Measurements from ENCODE around the gene GNGT1. TPM values are rescaled to one million over a fixed set of nuclear protein-coding genes. Genes with fewer than 3 reads are reported as not detected.

GNGT1 gene
- not detected in 2 replicates for total RNA-seq (2014; rRNA removed; shearing (Covaris generic))
- not detected in 2 replicates for polyA plus RNA-seq (2016; fragmentation: Nextera tagmentation; extraction: Ambion mirVana)

DNA sequence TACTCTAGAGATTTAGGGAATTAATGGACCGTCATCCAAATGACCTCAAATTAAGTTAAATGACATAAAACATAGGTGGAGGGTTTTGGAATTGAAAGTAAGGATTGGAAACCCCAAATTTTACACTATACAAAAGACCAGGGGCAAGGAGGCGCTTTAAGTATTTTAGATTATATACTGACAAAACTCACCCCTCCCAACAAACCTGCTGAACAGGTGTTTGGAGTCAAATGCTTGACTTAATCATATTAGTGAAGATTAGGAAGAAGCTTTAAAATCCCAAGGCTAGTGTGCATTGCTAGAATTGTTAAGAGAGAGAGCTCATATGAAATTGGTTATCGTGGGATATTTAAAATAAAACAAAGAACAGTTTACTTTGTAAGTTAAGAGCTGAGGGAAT, at the start of gene GNGT1:
Gene GNGT1 (plus strand): TSS at position 301 of the 400 bp plus-strand sequence. CDS start 180 bp downstream, outside the sequence.
- Histone ChIP-seq H3K9me3 (ENCODE audit: low read depth) (no peaks in the 10 kb centered on the region), H4K20me1 (ENCODE audit: insufficient read depth) (no peaks in the 10 kb centered on the region), H3K9ac (no peak within 1 kb of the TSS), H3K9me2 (ENCODE audit: insufficient read depth) (no peaks in the 10 kb centered on the region), H3K36me3 (ENCODE audit: low read depth) (no peaks in the 10 kb centered on the region), H3K4me1 (ENCODE audit: insufficient read depth) (peaks cover 11% of the 10 kb centered on the region; the same call in 1 of the 2 replicates), H3K4me2 (ENCODE audit: unreplicated experiment) (no peak within 1 kb of the TSS), H3F3A (ENCODE audit: insufficient read depth) (0 out of 2 replicates have a peak, but pooled peaks cover 12% of the 10 kb centered on the region), H3K27me3 (replicated peaks; ENCODE audit: insufficient read depth) (no peaks in the 10 kb centered on the region), H3K4me3 (no peak within 1 kb of the TSS), H3K79me2 (ENCODE audit: insufficient read depth) (no peaks in the 10 kb centered on the region), H3K27ac (no peak within 1 kb of the TSS), H2AFZ (no peak within 1 kb of the TSS)
- TF ChIP-seq EZH2 (IDR thresholded peaks at IDR 0.05; ENCODE audit: insufficient read depth, poor library complexity, severe bottlenecking) (no peak), EZH2phosphoT487 (IDR thresholded peaks at IDR 0.05; ENCODE audit: insufficient read depth, low read depth) (no peak)
- WGBS, 2 experiments (ENCODE audit: low coverage in 1 of 2, low lambda C conversion rate in 2 of 2, missing lambda C conversion rate in 2 of 2) = 95 to 97% methylated on average over 3 of the region's 3 CpGs
- DNase-seq = no peak
- in situ Hi-C loops (cut with MboI) = loop anchor here (10.0 kb wide), 2 partner anchors 179 to 369 kb away; no protein-coding TSS in a partner anchor

- no peaks in the 10 kb centered on the region for H3F3A ChIP-seq (ENCODE audit: insufficient read depth)
- in situ Hi-C loops (cut with MboI) = no loop called here
- 73 to 76% methylated on average over 2 of the region's 2 CpGs for WGBS, 2 experiments (ENCODE audit: low coverage in 1 of 2, low lambda C conversion rate in 2 of 2, missing lambda C conversion rate in 2 of 2)
- no peaks in the 10 kb centered on the region for H4K20me1 ChIP-seq (ENCODE audit: insufficient read depth)
- H3K79me2 ChIP-seq (ENCODE audit: insufficient read depth) = no peaks in the 10 kb centered on the region
- H3K9me3 ChIP-seq (ENCODE audit: low read depth) = no peaks in the 10 kb centered on the region
- H3K27ac ChIP-seq = no peak overlapping the region
- TF ChIP-seq EZH2phosphoT487 (IDR thresholded peaks at IDR 0.05; ENCODE audit: insufficient read depth, low read depth) = no peak
- no peak for TF ChIP-seq EZH2 (IDR thresholded peaks at IDR 0.05; ENCODE audit: insufficient read depth, poor library complexity, severe bottlenecking)
- no peak overlapping the region for H3K9ac ChIP-seq
- H3K27me3 ChIP-seq (replicated peaks; ENCODE audit: insufficient read depth) = no peaks in the 10 kb centered on the region
- no peaks in the 10 kb centered on the region for H3K36me3 ChIP-seq (ENCODE audit: low read depth)
- H3K4me3 ChIP-seq = no peak overlapping the region
- H3K9me2 ChIP-seq (ENCODE audit: insufficient read depth) = no peaks in the 10 kb centered on the region; the same call in 1 of the 2 replicates
- DNase-seq = no peak
- H3K4me1 ChIP-seq (ENCODE audit: insufficient read depth) = 0 out of 2 replicates have a peak, but pooled peaks cover 5% of the 10 kb centered on the region
- no peak overlapping the region for H3K4me2 ChIP-seq (ENCODE audit: unreplicated experiment)
- H2AFZ ChIP-seq = no peak overlapping the region
Measured at GRCh38 chr7:93858857-93859256, 47.5 kb upstream of the GNGT1 start.

DNA sequence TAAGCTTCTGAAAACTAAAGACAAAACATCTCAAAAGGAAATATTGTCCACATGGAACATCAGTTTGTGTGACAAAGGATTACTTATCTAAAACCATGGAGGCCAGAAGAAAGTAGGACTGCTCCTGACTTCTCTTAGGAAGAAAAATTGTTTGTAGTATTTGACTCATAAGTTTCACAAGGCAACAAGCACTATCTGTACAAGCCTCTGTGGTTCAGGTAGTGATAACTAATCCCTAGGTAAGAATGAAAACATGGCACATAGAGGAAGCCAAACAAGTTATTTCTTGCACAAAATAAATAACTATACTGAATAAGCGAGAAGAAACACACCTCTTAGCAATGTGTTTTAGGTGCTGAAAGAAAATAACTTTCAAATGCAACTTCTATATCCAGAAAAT, 46.1 kb upstream of the GNGT1 start:
- Histone ChIP-seq H3K9me2 (ENCODE audit: insufficient read depth) (no peaks in the 10 kb centered on the region; the same call in 1 of the 2 replicates), H3K9me3 (ENCODE audit: low read depth) (no peaks in the 10 kb centered on the region), H3F3A (ENCODE audit: insufficient read depth) (no peaks in the 10 kb centered on the region), H3K27ac (no peak overlapping the region), H3K4me3 (no peak overlapping the region), H3K9ac (no peak overlapping the region), H3K36me3 (ENCODE audit: low read depth) (no peaks in the 10 kb centered on the region), H2AFZ (no peak overlapping the region), H3K4me2 (ENCODE audit: unreplicated experiment) (no peak overlapping the region), H3K79me2 (ENCODE audit: insufficient read depth) (no peaks in the 10 kb centered on the region), H3K27me3 (replicated peaks; ENCODE audit: insufficient read depth) (no peaks in the 10 kb centered on the region), H4K20me1 (ENCODE audit: insufficient read depth) (no peaks in the 10 kb centered on the region), H3K4me1 (ENCODE audit: insufficient read depth) (0 out of 2 replicates have a peak, but pooled peaks cover 5% of the 10 kb centered on the region)
- no peak for DNase-seq
- 91 to 92% methylated on average over 1 of the region's 1 CpG for WGBS, 2 experiments (ENCODE audit: low coverage in 1 of 2, low lambda C conversion rate in 2 of 2, missing lambda C conversion rate in 2 of 2)
- no peak for TF ChIP-seq EZH2phosphoT487 (IDR thresholded peaks at IDR 0.05; ENCODE audit: insufficient read depth, low read depth)
- TF ChIP-seq EZH2 (IDR thresholded peaks at IDR 0.05; ENCODE audit: insufficient read depth, poor library complexity, severe bottlenecking) = no peak
- in situ Hi-C loops (cut with MboI) = no loop called here

- H3K4me3 ChIP-seq = no peak overlapping the region
- TF ChIP-seq EZH2phosphoT487 (IDR thresholded peaks at IDR 0.05; ENCODE audit: insufficient read depth, low read depth) (no peak), EZH2 (IDR thresholded peaks at IDR 0.05; ENCODE audit: insufficient read depth, poor library complexity, severe bottlenecking) (no peak)
- H3K79me2 ChIP-seq (ENCODE audit: insufficient read depth) = no peaks in the 10 kb centered on the region
- in situ Hi-C loops (cut with MboI) = no loop called here
- H3F3A ChIP-seq (ENCODE audit: insufficient read depth) = no peaks in the 10 kb centered on the region
- H3K36me3 ChIP-seq (ENCODE audit: low read depth) = no peaks in the 10 kb centered on the region
- no peaks in the 10 kb centered on the region for H3K27me3 ChIP-seq (replicated peaks; ENCODE audit: insufficient read depth)
- H3K9me3 ChIP-seq (ENCODE audit: low read depth) = no peaks in the 10 kb centered on the region
- H4K20me1 ChIP-seq (ENCODE audit: insufficient read depth) = no peaks in the 10 kb centered on the region
- no peak overlapping the region for H3K27ac ChIP-seq
- H3K4me1 ChIP-seq (ENCODE audit: insufficient read depth) = 0 out of 2 replicates have a peak, but pooled peaks cover 2% of the 10 kb centered on the region
- DNase-seq = no peak
- no peak overlapping the region for H3K4me2 ChIP-seq (ENCODE audit: unreplicated experiment)
- no peaks in the 10 kb centered on the region; the same call in 1 of the 2 replicates for H3K9me2 ChIP-seq (ENCODE audit: insufficient read depth)
- H3K9ac ChIP-seq = no peak overlapping the region
- 73 to 80% methylated on average over 4 of the region's 4 CpGs for WGBS, 2 experiments (ENCODE audit: low coverage in 1 of 2, low lambda C conversion rate in 2 of 2, missing lambda C conversion rate in 2 of 2)
- H2AFZ ChIP-seq = no peak overlapping the region
Measured at GRCh38 chr7:93861325-93861949, 44.9 kb upstream of the GNGT1 start.
